ENCODE results near the gene UBXN6.

Gene UBXN6

GRCh38 chr19:4449022-4449638 lies 8.5 kb downstream of the UBXN6 start:
- H3K27ac ChIP-seq = no peak overlapping the region
- H3K27me3 ChIP-seq = no peaks in the 10 kb centered on the region
- H4K20me1 ChIP-seq = peaks cover 68% of the 10 kb centered on the region
- H3K9me3 ChIP-seq = no peaks in the 10 kb centered on the region
- H3K4me2 ChIP-seq = no peak overlapping the region
- peaks cover 31% of the 10 kb centered on the region for H3K4me1 ChIP-seq
- TF ChIP-seq Cebpa-rat (IDR thresholded peaks at IDR 0.05) = no peak
- H3K9ac ChIP-seq = no peak overlapping the region
- peaks cover 90% of the 10 kb centered on the region for H3K36me3 ChIP-seq
- no peak overlapping the region for H3K4me3 ChIP-seq

GRCh38 chr19:4448147-4448985 lies 9.2 kb downstream of the UBXN6 start:
- H3K36me3 ChIP-seq = peaks cover 98% of the 10 kb centered on the region
- no peak overlapping the region for H3K4me2 ChIP-seq
- H3K4me1 ChIP-seq = peaks cover 23% of the 10 kb centered on the region
- no peak for TF ChIP-seq Cebpa-rat (IDR thresholded peaks at IDR 0.05)
- no peaks in the 10 kb centered on the region for H3K27me3 ChIP-seq
- H4K20me1 ChIP-seq = peaks cover 68% of the 10 kb centered on the region
- no peak overlapping the region for H3K4me3 ChIP-seq
- no peak overlapping the region for H3K27ac ChIP-seq
- H3K9me3 ChIP-seq = no peaks in the 10 kb centered on the region
- no peak overlapping the region for H3K9ac ChIP-seq

GRCh38 chr19:4447327-4448146 lies 10.1 kb downstream of the UBXN6 start:
- no peak for TF ChIP-seq Cebpa-rat (IDR thresholded peaks at IDR 0.05)
- Histone ChIP-seq H4K20me1 (peaks cover 68% of the 10 kb centered on the region), H3K9ac (no peak overlapping the region), H3K27me3 (no peaks in the 10 kb centered on the region), H3K4me2 (no peak overlapping the region), H3K9me3 (no peaks in the 10 kb centered on the region), H3K36me3 (peaks cover 100% of the 10 kb centered on the region), H3K4me1 (peaks cover 15% of the 10 kb centered on the region), H3K4me3 (no peak overlapping the region), H3K27ac (no peak overlapping the region)

GRCh38 chr19:4446704-4447200 lies 10.8 kb downstream of the UBXN6 start:
- H3K27ac ChIP-seq = no peak overlapping the region
- H3K9me3 ChIP-seq = no peaks in the 10 kb centered on the region
- peaks cover 100% of the 10 kb centered on the region for H3K36me3 ChIP-seq

GRCh38 chr19:4445963-4446703 lies 11.5 kb downstream of the UBXN6 start:
- no peak overlapping the region for H3K27ac ChIP-seq
- H3K36me3 ChIP-seq = peaks cover 100% of the 10 kb centered on the region
- no peak overlapping the region for H3K4me3 ChIP-seq
- H3K4me2 ChIP-seq = no peak overlapping the region
- peaks cover 8% of the 10 kb centered on the region for H3K4me1 ChIP-seq
- no peaks in the 10 kb centered on the region for H3K27me3 ChIP-seq
- H4K20me1 ChIP-seq = peaks cover 69% of the 10 kb centered on the region
- H3K9me3 ChIP-seq = no peaks in the 10 kb centered on the region
- TF ChIP-seq Cebpa-rat (IDR thresholded peaks at IDR 0.05) = no peak
- H3K9ac ChIP-seq = no peak overlapping the region

More at GRCh38 chr19:4446704-4447200, 10.8 kb downstream of the UBXN6 start:
- Histone ChIP-seq H4K20me1 (peaks cover 70% of the 10 kb centered on the region), H3K4me3 (no peak overlapping the region), H3K27me3 (no peaks in the 10 kb centered on the region), H3K9ac (no peak overlapping the region), H3K4me2 (no peak overlapping the region), H3K4me1 (peaks cover 8% of the 10 kb centered on the region)
- TF ChIP-seq Cebpa-rat (IDR thresholded peaks at IDR 0.05) = no peak

GRCh38 chr19:4444765-4445741 lies 12.5 kb downstream of the UBXN6 start:
- H4K20me1 ChIP-seq = peaks cover 79% of the 10 kb centered on the region
- H3K4me3 ChIP-seq = no peak overlapping the region
- peak overlapping the region; percentile 46 for H3K27ac ChIP-seq
- peaks cover 100% of the 10 kb centered on the region for H3K36me3 ChIP-seq
- H3K4me1 ChIP-seq = peaks cover 8% of the 10 kb centered on the region
- TF ChIP-seq Cebpa-rat (IDR thresholded peaks at IDR 0.05) = no peak
- H3K9me3 ChIP-seq = no peaks in the 10 kb centered on the region
- H3K27me3 ChIP-seq = no peaks in the 10 kb centered on the region
- no peak overlapping the region for H3K4me2 ChIP-seq
- 0 out of 2 replicates have a peak overlapping the region, but pooled peaks have one; percentile 29 for H3K9ac ChIP-seq

- no peak for TF ChIP-seq Cebpa-rat (IDR thresholded peaks at IDR 0.05)
- Histone ChIP-seq H3K4me3 (no peak overlapping the region), H3K36me3 (peaks cover 100% of the 10 kb centered on the region), H3K9me3 (no peaks in the 10 kb centered on the region), H3K9ac (0 out of 2 replicates have a peak overlapping the region, but pooled peaks have one; percentile 29), H3K27ac (no peak overlapping the region), H3K4me1 (peaks cover 8% of the 10 kb centered on the region), H3K4me2 (no peak overlapping the region), H4K20me1 (peaks cover 87% of the 10 kb centered on the region), H3K27me3 (no peaks in the 10 kb centered on the region)
These were observed 13.4 kb downstream of the UBXN6 start for GRCh38 chr19:4443966-4444764.

- Histone ChIP-seq H3K4me2 (no peak overlapping the region), H3K9me3 (no peaks in the 10 kb centered on the region), H3K36me3 (peaks cover 100% of the 10 kb centered on the region), H3K27ac (no peak overlapping the region), H3K4me3 (no peak overlapping the region), H3K27me3 (no peaks in the 10 kb centered on the region), H3K4me1 (peaks cover 8% of the 10 kb centered on the region), H3K9ac (no peak overlapping the region), H4K20me1 (peaks cover 96% of the 10 kb centered on the region)
- no peak for TF ChIP-seq Cebpa-rat (IDR thresholded peaks at IDR 0.05)
These were observed 14.4 kb downstream of the UBXN6 start for GRCh38 chr19:4443188-4443587.
